Spleen (tissue), 11 donors: ENCODE data around the gene NLRP7. TPM values are rescaled to one million over a fixed set of nuclear protein-coding genes. Genes with fewer than 3 reads are reported as not detected.
"Not testable (repeated sequence)": the region's sequence is repeated elsewhere in the genome, so short reads cannot be mapped to it uniquely, and the experiment has no call there.

Source experiments
- DNase-seq: peaks from one replicate; pipeline ENCODE4 v3.0.0-alpha.2; 2020
- H3K27ac ChIP-seq, 8 donors: fragments of 200-600 bp; sonication (generic) in 7 of 8; 1 replicate in 4 of 8; 2 replicates in 4 of 8; pipeline versions ENCODE4 v1.5.0 to v1.8.0; 2016 to 2021; ENCODE audit warnings: inconsistent platforms in 4 of 8, mild to moderate bottlenecking in 4 of 8, moderate library complexity in 1 of 8
- H3K27me3 ChIP-seq, 7 donors: fragments of 200-600 bp; sonication (generic) in 6 of 7; replicated peaks in 1 of 7; 1 replicate in 4 of 7; 2 replicates in 3 of 7; pipeline versions ENCODE4 v1.5.0 to v1.8.0; 2016 to 2021; ENCODE audit warnings: inconsistent platforms in 3 of 7, mild to moderate bottlenecking in 1 of 7
- H3K36me3 ChIP-seq, 6 donors: fragments of 200-600 bp; sonication (generic) in 5 of 6; 1 replicate in 4 of 6; 2 replicates in 2 of 6; pipeline versions ENCODE4 v1.5.0 to v1.8.0; 2016 to 2021; ENCODE audit warnings: inconsistent platforms in 2 of 6
- H3K4me1 ChIP-seq, 6 donors: fragments of 200-600 bp; sonication (generic) in 5 of 6; 1 replicate in 3 of 6; 2 replicates in 3 of 6; pipeline versions ENCODE4 v1.5.0 to v1.8.0; 2016 to 2021; ENCODE audit warnings: inconsistent platforms in 3 of 6
- H3K4me3 ChIP-seq, 8 donors: fragments of 200-600 bp; sonication (generic) in 7 of 8; 1 replicate in 4 of 8; 2 replicates in 4 of 8; pipeline versions ENCODE4 v1.5.0 to v1.8.0; 2016 to 2021; ENCODE audit warnings: inconsistent platforms in 4 of 8, mild to moderate bottlenecking in 4 of 8, moderate library complexity in 2 of 8
- H3K9me3 ChIP-seq, 8 donors: fragments of 200-600 bp; sonication (generic) in 7 of 8; 1 replicate in 4 of 8; 2 replicates in 4 of 8; pipeline versions ENCODE4 v1.5.0 to v1.8.0; 2016 to 2021; ENCODE audit warnings: inconsistent platforms in 4 of 8
- POLR2A ChIP-seq, 3 donors: fragments of 450-650 bp; IDR thresholded peaks; one replicate each; pipeline ENCODE4 v1.5.1; 2017; ENCODE audit warnings: antibody characterized with exemption in 3 of 3, mild to moderate bottlenecking in 1 of 3
- POLR2AphosphoS5 ChIP-seq, 3 donors: sonication (generic); formaldehyde crosslinking; IDR thresholded peaks; one replicate each; pipeline ENCODE4 v1.5.1; 2017; ENCODE audit warnings: antibody characterized with exemption in 3 of 3
- WGBS, 5 donors: extraction: QIAGEN DNeasy Blood & Tissue Kit in 3 of 5; methylation state at CpG; one replicate each; pipeline versions ENCODE4 v1.1.5 to v1.1.7; 2013 to 2018; 5-methylcytosine and 5-hydroxymethylcytosine counted together
- intact Hi-C: fragments of 100-400 bp; cut with DNase I; formaldehyde crosslinking; loops from one replicate; pipeline ENCODE4 v1.15.0; 2023; ENCODE audit warnings: low total_unique reads
- polyA plus RNA-seq, 3 donors: library from polyadenylated mRNA; stranded (reverse); fragments of 200-250 nt; gene quantifications; one replicate each; pipeline ENCODE4 v1.2.1, GENCODE V29; 2013
- total RNA-seq, 7 donors: library from RNA; depleted of rRNA in 3 of 7; stranded (reverse); fragments of >200 nt in 3 of 7; fragmentation: NEBNext Ultra II Directional in 4 of 7; extraction: Animal tissue kit (Norgen Biotek cat#: 25700) in 4 of 7; gene quantifications; one replicate each; pipeline versions ENCODE4 v1.1.0 to v1.2.1, GENCODE V29; 2016 to 2021
- TF ChIP-seq, protein P1 (sequence below), 11 experiments: fragments of 200-600 bp in 7 of 11; fragments of 450-650 bp in 4 of 11; sonication (generic) in 4 of 11; IDR thresholded peaks in 8 of 11; conservative IDR thresholded peaks in 3 of 11; 1 replicate in 7 of 11; 2 replicates in 4 of 11; pipeline versions ENCODE4 v1.4.0 to v1.8.0; 2016 to 2021; ENCODE audit warnings: antibody characterized with exemption in 11 of 11, inconsistent platforms in 4 of 11, mild to moderate bottlenecking in 1 of 11
- donor health status: healthy with polysubstance abuse.
- donor health status: DM: no; HTN: no; CAD: no; lungs with moderate emphysema.
- donor health status: DM: no; HTN: no; CAD: no.
- donor health status: Bipolar disorder and iron deficiency.
- donor health status: healthy.
- donor health status: DM: no; HTN: no; CAD: no.
- donor health status: DM: yes; HTN: yes; CAD: no.

NLRP7 gene
- total and polyA plus RNA-seq, 10 donors = 0.09 to 1.3 (median 0.17) TPM

DNA sequence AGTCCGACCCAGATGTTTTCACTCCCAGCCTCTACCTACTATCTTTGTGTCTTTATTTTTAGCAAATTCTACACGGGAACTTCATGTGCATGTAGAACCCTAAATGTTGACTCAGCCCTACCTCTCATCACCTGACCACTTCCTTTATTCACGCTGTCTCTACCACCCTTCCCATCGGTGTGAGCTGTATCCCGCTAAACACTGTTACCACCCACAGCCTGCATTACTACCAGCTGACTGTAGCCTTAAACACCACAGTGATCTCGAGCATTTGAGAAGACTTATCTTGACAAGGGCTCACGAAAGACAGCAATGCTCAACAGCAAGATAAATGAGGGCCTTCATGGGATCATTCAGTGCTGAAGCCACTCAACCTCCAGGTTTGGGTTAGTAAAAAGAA is 26.2 kb downstream of the NLRP7 start:
- Histone ChIP-seq H3K27ac (no peak overlapping the region), H3K36me3 (no peaks in the 10 kb centered on the region), H3K9me3 (peaks cover 0 to 5% (median 0%) of the 10 kb centered on the region in 8 donors), H3K4me1 (peaks cover 0 to 16% (median 4%) of the 10 kb centered on the region in 6 donors), H3K4me3 (no peak overlapping the region), H3K27me3 (peaks cover 0 to 38% (median 0%) of the 10 kb centered on the region in 7 donors)
- TF ChIP-seq POLR2AphosphoS5 (IDR thresholded peaks at IDR 0.05) (no peak), POLR2A (IDR thresholded peaks at IDR 0.05) (no peak)
- TF ChIP-seq, protein P1, sequence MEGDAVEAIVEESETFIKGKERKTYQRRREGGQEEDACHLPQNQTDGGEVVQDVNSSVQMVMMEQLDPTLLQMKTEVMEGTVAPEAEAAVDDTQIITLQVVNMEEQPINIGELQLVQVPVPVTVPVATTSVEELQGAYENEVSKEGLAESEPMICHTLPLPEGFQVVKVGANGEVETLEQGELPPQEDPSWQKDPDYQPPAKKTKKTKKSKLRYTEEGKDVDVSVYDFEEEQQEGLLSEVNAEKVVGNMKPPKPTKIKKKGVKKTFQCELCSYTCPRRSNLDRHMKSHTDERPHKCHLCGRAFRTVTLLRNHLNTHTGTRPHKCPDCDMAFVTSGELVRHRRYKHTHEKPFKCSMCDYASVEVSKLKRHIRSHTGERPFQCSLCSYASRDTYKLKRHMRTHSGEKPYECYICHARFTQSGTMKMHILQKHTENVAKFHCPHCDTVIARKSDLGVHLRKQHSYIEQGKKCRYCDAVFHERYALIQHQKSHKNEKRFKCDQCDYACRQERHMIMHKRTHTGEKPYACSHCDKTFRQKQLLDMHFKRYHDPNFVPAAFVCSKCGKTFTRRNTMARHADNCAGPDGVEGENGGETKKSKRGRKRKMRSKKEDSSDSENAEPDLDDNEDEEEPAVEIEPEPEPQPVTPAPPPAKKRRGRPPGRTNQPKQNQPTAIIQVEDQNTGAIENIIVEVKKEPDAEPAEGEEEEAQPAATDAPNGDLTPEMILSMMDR (IDR thresholded peaks at IDR 0.05 in 8 of 11, conservative IDR thresholded peaks at IDR 0.05 in 3 of 11) = no peak
- intact Hi-C loops = no loop called here
- 38 to 47% (median 42%) methylated on average over 7 of the region's 7 CpGs for WGBS, 5 donors
- DNase-seq = no peak

GRCh38 chr19:54919646-54920563 is 27.4 kb downstream of the NLRP7 start:
- H3K9me3 ChIP-seq, H3K36me3 ChIP-seq, H3K4me3 ChIP-seq, H3K27ac ChIP-seq: not testable (repeated sequence)
- DNase-seq = peak; percentile 80
- WGBS, 5 donors = 42 to 57% (median 45%) methylated on average over 15 to 22 of the region's 24 CpGs
- intact Hi-C loops = loop anchor here (10.0 kb wide), 1 partner anchor 265 kb away; no protein-coding TSS in a partner anchor
- TF ChIP-seq, protein P1 (IDR thresholded peaks at IDR 0.05 in 8 of 11, conservative IDR thresholded peaks at IDR 0.05 in 3 of 11) = peak in 9 of 11 experiments; percentile 24 to 61 (median 48)
- Histone ChIP-seq H3K27me3 (peaks cover 0 to 48% (median 0%) of the 10 kb centered on the region in 7 donors), H3K4me1 (peaks cover 0 to 16% (median 4%) of the 10 kb centered on the region in 6 donors)

GRCh38 chr19:54918499-54918898 is 28.8 kb downstream of the NLRP7 start:
- TF ChIP-seq, protein P1 (IDR thresholded peaks at IDR 0.05 in 8 of 11, conservative IDR thresholded peaks at IDR 0.05 in 3 of 11) = no peak
- TF ChIP-seq POLR2AphosphoS5 (IDR thresholded peaks at IDR 0.05) (no peak), POLR2A (IDR thresholded peaks at IDR 0.05) (no peak)
- H3K4me1 ChIP-seq = peaks cover 0 to 16% (median 4%) of the 10 kb centered on the region in 6 donors
- peak; percentile 19 for DNase-seq
- H3K4me3 ChIP-seq = no peak overlapping the region
- 90 to 92% (median 91%) methylated on average over 9 of the region's 9 CpGs for WGBS, 5 donors
- intact Hi-C loops = loop anchor here (10.0 kb wide), 1 partner anchor 264 kb away; no protein-coding TSS in a partner anchor
- no peaks in the 10 kb centered on the region for H3K36me3 ChIP-seq
- no peak overlapping the region for H3K27ac ChIP-seq
- no peaks in the 10 kb centered on the region for H3K9me3 ChIP-seq
- H3K27me3 ChIP-seq = peaks cover 0 to 54% (median 0%) of the 10 kb centered on the region in 7 donors

DNA sequence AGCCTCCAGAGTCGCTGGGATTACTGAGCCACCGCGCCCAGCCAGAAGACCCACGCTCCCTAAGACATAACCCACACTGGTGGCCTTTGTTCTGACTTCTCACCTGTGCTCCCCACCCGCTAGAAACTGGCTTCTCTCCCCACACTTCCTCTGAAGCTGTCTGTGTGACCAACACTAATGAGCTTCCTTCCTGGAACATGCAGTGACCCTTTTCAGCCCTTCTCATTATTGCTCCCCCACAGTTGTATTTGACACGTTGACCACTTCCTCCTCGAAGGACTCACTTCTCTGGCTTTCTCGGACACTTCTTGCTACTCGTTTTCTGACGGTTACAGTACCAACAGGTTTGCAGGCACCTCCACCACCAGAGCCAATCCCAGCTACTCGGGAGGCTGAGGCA is 30.5 kb downstream of the NLRP7 start:
- H3K27ac ChIP-seq = peak overlapping the region in 3 of 8 donors; percentile 40 to 46 (median 44)
- H3K27me3 ChIP-seq = peaks cover 0 to 60% (median 0%) of the 10 kb centered on the region in 7 donors
- H3K4me3 ChIP-seq = no peak overlapping the region
- no peaks in the 10 kb centered on the region for H3K9me3 ChIP-seq
- peaks cover 0 to 16% (median 4%) of the 10 kb centered on the region in 6 donors for H3K4me1 ChIP-seq
- intact Hi-C loops = loop anchor here (10.0 kb wide), 1 partner anchor 262 kb away; no protein-coding TSS in a partner anchor
- no peaks in the 10 kb centered on the region for H3K36me3 ChIP-seq
- TF ChIP-seq, protein P1 (IDR thresholded peaks at IDR 0.05 in 8 of 11, conservative IDR thresholded peaks at IDR 0.05 in 3 of 11) = no peak
- peak in 1 of 3 donors; percentile 52 for TF ChIP-seq POLR2AphosphoS5 (IDR thresholded peaks at IDR 0.05)
- DNase-seq = peak; percentile 62
- 38 to 43% (median 39%) methylated on average over 11 of the region's 11 CpGs for WGBS, 5 donors

DNA sequence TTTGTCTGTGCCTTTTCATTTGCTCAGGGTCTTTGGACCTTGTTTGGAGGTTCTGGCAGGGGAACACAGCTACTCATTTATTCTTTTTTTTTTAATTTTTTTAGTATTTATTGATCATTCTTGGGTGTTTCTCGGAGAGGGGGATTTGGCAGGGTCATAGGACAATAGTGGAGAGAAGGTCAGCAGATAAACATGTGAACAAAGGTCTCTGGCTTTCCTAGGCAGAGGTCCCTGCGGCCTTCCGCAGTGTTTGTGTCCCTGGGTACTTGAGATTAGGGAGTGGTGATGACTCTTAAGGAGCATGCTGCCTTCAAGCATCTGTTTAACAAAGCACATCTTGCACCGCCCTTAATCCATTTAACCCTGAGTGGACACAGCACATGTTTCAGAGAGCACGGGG is 39.4 kb downstream of the NLRP7 start:
- H3K27ac ChIP-seq, H3K4me3 ChIP-seq, DNase-seq, H3K9me3 ChIP-seq, intact Hi-C loops, H3K36me3 ChIP-seq, H3K4me1 ChIP-seq: not testable (repeated sequence)
- WGBS, 5 donors = 69 to 81% (median 78%) methylated on average over 3 to 5 of the region's 5 CpGs
- peaks cover 0 to 26% (median 0%) of the 10 kb centered on the region in 7 donors for H3K27me3 ChIP-seq
